IMR-90 (cell line): ENCODE measurements around the gene KBTBD4.

Experiments used
- CTCF ChIP-seq: conservative IDR thresholded peaks from 2 replicates; pipeline ENCODE4 v1.5.1; 2012; ENCODE audit warnings: mild to moderate bottlenecking, low read depth, low read length, improper control_type of control experiment
- POLR2A ChIP-seq: IDR thresholded peaks from 2 replicates; pipeline ENCODE4 v1.6.1; 2012; ENCODE audit warnings: mild to moderate bottlenecking, low read depth, low read length
- RAD21 ChIP-seq: IDR thresholded peaks from 2 replicates; pipeline ENCODE4 v1.6.1; 2012; ENCODE audit warnings: low read length, improper control_type of control experiment

DNA sequence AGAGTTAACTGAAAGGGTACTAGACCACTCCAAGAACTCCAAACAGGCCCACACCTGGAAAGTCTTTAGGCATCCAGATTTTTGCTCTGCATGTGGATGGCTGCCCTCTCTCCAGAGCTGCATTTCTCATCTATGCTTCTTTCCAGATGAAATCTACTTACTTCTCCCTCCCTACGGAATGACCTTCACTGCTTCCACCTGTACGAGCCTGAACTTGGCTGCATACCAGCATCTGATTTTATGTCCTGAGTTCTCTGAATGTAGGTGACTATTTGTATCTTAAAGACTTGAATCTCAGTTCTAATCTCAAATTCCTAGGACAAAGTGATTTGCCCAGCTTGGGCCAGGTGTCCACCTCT lies 39.1 kb downstream of the KBTBD4 start:
- TF ChIP-seq POLR2A = no peak
- no peak for TF ChIP-seq RAD21
- no peak for TF ChIP-seq CTCF
